ENCODE results near the gene CACHD1.

CACHD1 gene

GRCh38 chr1:64549464-64550239 is 79.7 kb downstream of the CACHD1 start:
- no peak for DNase-seq (ENCODE audit: low read depth)

GRCh38 chr1:64550510-64550909 is 80.6 kb downstream of the CACHD1 start:
- no peak for DNase-seq (ENCODE audit: low read depth)

DNA sequence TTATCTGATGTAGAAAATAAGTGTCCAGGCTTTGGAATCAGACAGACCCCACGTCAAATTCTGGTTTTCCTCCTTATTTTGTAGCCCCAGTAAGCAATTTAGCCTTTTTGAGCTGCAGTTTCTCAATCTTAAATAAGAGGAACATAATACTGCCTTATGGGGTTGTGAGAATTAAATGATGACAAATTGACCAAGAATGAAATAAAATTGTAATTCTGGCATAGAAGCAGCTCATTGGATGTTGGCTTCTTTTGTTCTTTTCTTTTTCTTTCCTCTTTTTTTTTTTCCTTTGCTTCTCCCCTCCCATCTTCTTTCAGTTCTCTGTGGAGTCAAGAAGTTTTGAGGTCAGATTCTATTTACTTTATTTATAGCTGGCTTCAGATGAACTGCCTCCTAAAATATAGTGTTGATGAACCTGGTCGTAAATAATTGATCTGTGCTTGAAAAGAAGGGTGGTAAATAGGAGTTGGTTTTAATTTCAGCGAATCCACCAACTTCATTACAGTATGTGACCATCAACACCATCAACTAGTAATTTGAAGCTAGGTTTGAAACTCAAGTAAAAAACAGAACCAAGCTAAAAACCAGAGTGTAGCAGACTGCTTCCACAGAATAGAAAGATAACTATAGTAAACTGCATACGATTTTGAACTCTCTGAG is 81.1 kb downstream of the CACHD1 start:
- DNase-seq (ENCODE audit: low read depth), result no peak

DNA sequence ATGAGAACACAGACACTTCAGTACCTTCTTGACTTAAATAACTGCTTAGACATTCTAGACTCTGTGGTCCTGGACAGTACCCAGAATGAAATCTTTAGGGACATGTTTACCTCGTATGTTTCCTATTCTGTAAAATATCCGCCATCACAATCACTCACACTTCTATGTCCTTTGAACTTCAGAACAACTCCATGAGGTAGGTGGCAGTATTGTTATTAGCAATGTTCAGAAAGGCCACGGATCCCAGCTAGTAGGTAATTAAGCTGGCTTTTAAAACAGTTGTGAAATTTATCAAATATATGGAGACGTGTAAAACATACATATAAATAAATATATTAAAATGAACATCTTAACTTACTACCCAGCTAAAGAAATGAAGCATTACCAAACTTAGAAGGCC is 83.4 kb downstream of the CACHD1 start:
- DNase-seq (ENCODE audit: low read depth), result no peak

DNA sequence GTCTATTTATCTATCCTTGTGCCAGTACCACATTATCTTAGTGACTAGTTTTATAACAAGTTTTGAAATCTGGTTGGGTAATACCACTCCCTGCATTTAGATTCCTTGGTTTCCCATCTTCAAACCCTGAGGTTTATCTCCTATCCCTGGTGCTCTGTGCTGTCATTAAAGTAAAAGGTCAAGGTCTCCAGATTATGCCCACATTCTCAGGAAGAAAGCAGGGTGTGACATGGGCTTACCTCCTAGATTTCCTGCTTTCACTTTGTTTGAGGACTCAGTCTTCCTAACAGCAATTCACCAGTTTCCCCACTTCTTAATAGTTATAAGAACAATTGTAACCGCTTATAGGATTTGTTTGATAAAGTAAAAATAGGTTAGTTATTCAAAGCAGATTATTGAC is 86.0 kb downstream of the CACHD1 start:
- no peak for DNase-seq (ENCODE audit: low read depth)

GRCh38 chr1:64561993-64562392 is 92.1 kb downstream of the CACHD1 start:
- DNase-seq (ENCODE audit: low read depth), result no peak

- DNase-seq (ENCODE audit: low read depth), result no peak
These were observed 94.1 kb downstream of the CACHD1 start for GRCh38 chr1:64563958-64564565.

GRCh38 chr1:64564891-64565290 is 95.0 kb downstream of the CACHD1 start:
- no peak for DNase-seq (ENCODE audit: low read depth)

GRCh38 chr1:64567426-64568170 is 97.7 kb downstream of the CACHD1 start:
- no peak for DNase-seq (ENCODE audit: low read depth)

GRCh38 chr1:64568171-64568450 is 98.2 kb downstream of the CACHD1 start:
- no peak for DNase-seq (ENCODE audit: low read depth)

DNA sequence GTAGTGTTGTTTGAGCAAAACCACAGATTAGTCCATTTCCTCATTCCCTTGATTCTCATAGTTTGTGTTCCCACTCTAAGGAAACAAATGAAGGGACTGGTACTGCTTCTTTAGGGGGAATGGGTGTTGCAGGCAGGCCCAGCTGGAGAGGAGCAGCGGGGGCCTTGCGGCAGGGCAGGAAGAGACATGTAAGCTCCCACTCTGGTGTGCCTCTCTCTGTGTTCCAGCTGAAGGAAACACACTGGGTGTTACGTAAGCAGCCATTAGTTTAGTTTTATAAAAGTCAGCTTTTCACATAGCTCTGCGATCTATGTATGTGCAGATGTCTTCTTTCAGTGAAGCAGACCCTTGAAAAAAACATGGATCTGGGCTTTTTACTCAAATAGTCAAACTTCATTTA is 99.5 kb downstream of the CACHD1 start:
- DNase-seq (ENCODE audit: low read depth), result no peak

DNA sequence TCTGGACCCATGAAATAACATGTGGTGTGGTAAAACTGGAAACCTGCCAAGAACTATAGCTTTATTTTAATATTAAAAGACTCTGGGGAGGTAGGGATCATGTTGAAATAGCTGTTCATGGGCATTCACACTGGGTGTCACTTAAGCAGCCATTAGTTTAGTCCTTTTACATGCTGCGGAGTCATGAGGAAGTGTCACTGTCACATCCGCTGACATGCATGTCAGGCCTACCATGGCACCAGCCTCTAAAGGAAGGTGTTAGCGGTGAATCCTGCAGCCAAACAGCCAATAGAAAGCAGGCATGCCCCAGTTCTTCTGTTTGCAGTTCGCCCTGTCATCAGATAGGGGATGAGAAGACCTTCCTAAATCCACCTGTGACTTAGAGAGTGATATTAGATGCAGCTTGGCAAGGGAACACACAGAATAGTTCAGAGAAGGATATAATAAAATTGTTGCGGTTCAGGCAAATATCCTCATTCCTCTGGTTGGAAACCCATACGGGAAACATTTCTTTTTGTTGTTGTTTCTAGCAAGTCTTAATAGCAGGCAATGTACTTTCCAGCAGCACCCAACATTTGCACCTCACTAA is 100.4 kb downstream of the CACHD1 start:
- no peak for DNase-seq (ENCODE audit: low read depth)

DNA sequence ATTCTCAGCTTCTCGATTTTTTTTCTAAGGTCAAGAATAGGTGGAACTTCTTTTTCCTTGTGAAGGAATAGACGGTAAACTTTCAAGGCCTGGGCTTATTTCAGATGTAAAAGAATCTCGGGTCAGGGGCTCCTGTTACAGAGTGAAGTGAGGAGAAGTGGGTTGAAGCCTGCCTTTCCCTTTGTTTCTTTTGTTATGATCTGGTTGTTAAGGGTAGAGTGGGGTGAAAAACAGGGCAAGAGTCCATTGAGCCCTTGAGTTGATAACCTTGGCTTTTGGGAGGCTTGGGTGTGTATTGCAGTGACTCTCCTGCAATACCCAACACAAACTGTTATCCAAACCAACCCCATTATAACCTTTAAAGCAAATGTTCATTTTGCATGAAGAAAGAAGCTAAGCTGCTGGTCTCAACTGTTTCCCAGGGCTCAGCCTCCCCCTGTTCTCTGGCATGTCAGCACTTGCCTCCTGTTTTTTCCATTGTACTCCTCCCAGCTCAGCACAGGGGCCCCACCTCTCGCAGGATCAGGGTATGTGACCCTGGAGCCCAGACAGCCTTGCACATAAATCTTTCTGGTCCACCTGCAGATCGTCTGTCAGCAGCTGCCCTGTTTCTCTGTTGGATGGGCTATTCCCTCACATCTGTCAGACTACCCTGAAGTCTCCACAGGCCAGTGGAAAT is 102.4 kb downstream of the CACHD1 start:
- DNase-seq (ENCODE audit: low read depth), result no peak

DNA sequence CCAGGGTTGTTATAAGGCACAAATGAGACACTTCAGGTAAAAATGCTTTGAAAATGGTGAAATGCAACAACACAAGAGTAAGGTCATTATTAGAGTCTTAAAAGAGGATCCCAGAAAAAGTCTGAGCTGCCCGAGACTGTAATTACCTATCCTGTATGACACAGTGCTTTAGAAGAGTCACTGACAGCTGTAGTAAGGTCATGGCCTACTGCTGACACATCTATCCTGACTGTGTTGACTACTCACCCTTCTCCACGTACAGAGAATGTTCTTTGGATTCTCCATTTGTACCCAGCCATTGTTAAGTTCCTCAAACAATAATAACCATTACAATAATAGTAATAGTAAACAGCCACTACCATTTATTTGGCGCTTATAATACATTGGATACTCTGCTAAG is 104.4 kb downstream of the CACHD1 start:
- no peak for DNase-seq (ENCODE audit: low read depth)

DNA sequence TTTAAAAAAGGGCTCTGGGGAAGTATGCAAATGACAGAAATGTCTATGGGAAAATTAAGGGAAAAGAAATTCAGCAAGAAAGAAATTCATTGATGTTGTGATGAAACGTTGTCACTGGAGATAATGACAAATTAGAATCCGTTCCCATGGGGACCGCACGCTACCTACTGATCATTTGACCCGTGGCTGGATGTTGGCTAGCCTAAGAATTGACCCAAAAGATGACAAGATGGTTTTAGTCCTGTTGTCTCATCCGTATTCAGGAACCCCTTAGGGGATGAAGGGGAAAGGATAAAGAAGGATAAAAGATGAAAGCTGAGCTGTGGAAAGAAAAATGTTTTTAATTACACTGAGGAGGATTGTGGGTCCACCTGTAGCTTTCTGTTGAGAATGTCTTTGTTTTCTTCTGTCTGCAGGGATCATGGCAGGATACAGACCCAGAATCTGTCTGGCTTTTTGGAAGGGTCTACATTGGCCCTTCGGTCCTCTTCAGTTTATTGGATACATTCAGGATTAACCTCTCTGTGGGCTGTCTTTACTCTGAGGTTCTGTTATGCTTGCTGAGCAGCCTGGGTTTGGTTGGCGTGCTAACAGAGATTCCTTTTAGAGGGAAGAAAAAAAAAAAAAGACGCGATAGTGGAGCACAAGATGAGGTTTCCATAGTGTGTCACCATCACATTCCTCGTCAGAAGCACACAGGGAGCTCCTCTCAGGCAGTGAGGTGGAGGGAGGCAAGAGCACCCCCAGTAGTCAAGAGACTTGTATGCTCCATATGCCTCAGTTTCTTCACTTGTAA is 106.2 kb downstream of the CACHD1 start:
- no peak for DNase-seq (ENCODE audit: low read depth)

DNA sequence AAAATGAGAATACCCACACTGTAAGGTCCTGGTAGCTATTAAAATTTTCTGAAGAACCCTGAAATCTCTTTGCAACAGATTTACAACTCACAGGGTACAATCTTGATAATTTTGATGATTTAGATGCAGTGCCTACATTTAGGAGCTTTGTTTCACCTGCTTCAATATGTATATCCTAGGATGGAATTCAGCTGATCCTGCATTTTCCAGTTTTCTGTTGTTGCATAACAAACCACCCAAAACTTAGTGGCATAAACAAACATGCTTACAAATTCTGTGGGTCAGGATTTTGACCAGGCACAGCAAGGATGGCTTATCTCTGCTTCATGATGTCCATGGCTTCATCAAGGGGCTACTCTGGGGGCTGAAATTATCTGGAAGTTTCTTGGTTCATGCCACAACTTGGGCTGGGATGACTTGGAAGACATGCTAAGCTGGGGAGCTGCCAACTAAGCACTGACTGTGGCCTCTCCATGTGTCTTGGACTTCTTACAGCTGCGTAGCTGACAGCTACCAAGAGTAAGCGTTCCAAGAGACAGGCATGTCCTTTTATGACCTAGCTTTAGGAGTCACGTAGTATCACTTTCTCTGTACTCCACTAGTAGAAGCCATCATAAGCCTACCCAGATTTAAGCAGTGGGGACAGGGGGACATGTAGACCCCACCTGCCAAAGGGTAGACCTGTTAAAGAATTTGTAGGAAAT is 108.5 kb downstream of the CACHD1 start:
- DNase-seq (ENCODE audit: low read depth), result no peak

- no peak for DNase-seq (ENCODE audit: low read depth)
These were observed 109.8 kb downstream of the CACHD1 start for GRCh38 chr1:64579767-64580166.

DNA sequence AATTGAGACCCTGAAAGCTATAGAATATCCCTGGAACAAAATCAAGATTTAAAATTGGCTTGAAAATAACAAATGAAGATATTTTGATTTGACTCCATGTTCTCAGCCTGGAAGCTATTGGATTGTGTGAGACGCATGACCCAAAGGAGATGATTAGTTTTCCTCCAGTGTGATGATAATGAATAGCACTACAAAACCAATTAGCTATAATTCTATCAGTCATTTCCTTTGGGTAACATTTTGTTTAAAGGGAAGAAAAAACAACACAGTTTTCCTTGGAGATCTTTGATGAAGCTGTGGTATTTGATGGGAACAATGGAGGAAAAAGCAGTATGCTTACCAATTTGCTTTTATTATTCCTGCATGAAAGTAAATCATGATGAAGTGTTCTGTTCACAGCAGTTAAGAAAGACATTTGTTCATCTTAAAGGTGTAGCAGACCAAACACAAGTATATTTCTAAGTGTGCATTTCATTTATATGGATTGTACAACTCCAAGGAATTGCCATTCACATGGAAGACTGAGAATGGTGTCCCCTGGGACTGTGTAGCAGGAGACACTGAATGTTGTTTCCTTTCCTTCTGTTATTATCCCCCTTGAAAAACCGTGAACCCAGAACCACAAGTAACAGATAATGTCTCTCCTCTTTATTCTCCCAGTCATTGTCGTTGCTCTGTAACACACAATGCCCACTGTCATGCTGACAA is 111.4 kb downstream of the CACHD1 start:
- no peak for DNase-seq (ENCODE audit: low read depth)

DNA sequence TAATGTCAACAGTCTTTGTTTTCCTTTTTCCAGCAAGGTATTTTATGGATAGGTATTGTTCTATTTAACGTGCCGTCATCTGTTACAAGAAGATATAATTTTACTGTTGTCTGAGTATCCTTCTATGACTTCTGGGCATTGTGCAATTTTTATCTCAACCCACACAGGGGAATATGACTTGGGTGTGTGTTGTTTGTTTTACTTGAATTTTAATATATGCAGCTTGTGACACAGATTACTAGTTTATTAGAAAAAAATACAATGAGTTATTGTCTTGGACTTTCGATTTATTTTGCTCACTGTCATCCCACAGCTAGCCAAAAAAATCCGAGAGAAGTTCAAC is 111.9 kb downstream of the CACHD1 start:
- DNase-seq (ENCODE audit: low read depth), result no peak

DNA sequence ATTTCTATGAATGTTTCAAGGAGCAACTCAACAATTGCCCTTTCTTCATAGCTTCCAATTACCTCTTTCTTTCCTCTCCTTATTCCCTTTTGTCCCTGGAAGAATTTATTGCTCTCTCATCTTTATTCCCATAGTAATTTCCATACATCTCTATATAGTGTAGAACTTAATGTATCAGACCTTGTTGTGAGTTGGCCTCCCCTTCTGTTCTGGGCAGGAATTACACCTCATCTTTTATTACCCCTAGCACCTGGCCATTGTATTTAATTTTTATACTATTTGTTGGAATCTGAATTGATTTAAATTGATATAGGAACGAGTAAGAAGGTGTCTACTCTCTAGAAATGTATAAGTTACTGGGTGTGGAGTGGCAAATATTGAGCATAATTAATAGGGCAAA is 114.5 kb downstream of the CACHD1 start:
- no peak for DNase-seq (ENCODE audit: low read depth)

Measured in activated T-cell treated with anti-CD3 and anti-CD28 coated beads for 1 hour (primary cell).